Endometrial microvascular endothelial cells (primary cell): ENCODE measurements around the gene SPP1. TPM values are rescaled to one million over a fixed set of nuclear protein-coding genes. Genes with fewer than 3 reads are reported as not detected.
"Not testable (repeated sequence)": the region's sequence is repeated elsewhere in the genome, so short reads cannot be mapped to it uniquely, and the experiment has no call there.

Experiments
- in situ Hi-C: cut with HindIII; loops from 2 replicates; pipeline ENCODE4 v1.10.0; 2017; ENCODE audit warnings: low sequenced_read_pairs, low pct_unique_long_range_greater_than_20kb; ENCODE audit errors: inconsistent ontology term
- total RNA-seq: library from RNA; depleted of rRNA; stranded (reverse); fragments of >200 nt; gene quantifications from one replicate; pipeline ENCODE4 v1.2.3, GENCODE V29; 2015; ENCODE audit errors: inconsistent ontology term

SPP1 gene
- not detected for total RNA-seq

DNA sequence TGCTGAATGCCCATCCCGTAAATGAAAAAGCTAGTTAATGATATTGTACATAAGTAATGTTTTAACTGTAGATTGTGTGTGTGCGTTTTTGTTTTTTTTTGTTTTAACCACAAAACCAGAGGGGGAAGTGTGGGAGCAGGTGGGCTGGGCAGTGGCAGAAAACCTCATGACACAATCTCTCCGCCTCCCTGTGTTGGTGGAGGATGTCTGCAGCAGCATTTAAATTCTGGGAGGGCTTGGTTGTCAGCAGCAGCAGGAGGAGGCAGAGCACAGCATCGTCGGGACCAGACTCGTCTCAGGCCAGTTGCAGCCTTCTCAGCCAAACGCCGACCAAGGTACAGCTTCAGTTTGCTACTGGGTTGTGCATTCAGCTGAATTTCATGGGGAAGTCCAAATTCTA is at the start of gene SPP1:
Gene SPP1 (plus strand): TSS at position 249 of the 400 bp plus-strand sequence. CDS start 1,182 bp downstream, outside the sequence.
- in situ Hi-C loops: loop anchor here (25.0 kb wide), 1 partner anchor 113 kb away; no protein-coding TSS in a partner anchor

DNA sequence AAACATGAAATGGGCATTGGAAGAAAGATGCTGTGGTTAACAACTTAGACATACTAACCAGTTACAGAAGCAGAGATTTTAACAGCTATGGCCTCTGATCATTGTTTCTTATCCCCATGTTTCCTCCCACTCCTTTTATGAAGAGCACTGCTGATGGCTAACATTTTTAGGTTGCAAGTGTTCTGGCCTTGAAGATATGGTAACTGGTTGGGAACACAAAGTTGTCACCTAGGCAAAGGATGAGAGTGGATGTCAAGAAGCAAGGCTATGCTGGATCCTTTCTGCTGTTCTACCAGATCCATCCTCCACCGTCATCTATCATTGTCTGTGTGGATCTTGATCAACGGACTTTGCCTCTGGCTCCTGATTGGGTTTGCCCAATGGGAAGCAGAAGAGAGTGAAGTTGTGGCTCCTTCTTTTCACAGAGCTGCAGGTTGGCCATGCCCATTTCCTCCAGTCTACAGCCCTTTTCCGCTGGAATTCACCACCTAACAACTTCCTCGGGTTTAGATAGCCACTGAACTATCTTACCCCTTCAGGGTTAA is 48.9 kb upstream of the SPP1 start:
- in situ Hi-C loops: no loop called here

DNA sequence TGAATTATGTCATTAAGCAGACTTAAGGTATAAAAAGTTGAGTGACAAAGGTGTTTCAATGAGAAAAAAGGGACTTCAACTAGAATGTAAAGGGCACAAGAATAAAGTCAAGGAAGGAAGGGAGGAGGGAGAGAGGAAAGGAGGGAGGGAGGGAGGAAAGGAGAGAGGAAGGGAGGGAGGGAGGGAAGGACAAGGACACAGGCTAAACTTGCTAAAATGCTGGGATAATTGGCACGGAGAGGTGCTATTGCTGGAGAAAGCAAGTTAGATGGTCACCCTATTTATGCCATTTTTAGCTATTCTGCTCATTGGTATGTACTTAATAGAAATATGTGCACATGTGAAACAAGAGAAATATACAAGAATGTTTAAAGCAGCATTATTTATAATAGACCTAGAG is 44.9 kb upstream of the SPP1 start:
- in situ Hi-C loops: no loop called here

DNA sequence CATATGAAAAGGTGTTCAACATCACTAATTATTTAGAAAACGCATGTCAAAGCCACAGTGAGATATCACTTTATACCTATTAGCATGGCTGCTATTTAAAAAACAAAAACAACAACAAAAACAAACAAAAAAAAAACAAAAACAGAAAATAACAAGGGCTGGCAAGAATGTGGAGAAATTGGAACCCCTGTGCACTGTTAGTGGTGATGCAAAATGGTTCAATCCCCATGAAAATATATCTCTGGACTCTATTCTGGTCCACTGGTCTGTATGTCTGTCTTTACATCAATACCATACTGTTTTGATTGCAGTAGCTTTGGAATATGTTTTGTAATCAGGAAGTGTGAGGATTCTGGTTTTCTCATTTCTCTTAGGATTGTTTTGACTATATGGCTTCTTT is 43.6 kb upstream of the SPP1 start:
- in situ Hi-C loops: no loop called here

DNA sequence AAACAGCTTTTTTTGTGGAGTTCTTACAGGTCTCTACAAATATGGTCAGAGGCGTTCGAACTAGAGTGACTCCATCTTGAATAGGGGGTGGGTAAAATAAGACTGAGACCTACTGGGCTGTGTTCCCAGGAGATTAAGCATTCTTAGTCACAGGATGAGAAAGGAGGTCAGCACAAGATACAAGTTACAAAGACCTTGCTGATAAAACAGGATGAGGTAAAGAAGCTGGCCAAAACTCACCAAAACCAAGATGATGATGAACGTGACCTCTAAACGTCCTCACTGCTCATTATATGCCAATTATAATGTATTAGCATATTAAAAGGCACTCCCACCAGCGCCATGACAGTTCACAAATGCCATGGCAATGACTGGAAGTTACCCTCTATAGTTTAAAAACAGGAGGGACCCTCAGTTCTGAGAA is 42.8 kb upstream of the SPP1 start:
- in situ Hi-C loops: no loop called here

DNA sequence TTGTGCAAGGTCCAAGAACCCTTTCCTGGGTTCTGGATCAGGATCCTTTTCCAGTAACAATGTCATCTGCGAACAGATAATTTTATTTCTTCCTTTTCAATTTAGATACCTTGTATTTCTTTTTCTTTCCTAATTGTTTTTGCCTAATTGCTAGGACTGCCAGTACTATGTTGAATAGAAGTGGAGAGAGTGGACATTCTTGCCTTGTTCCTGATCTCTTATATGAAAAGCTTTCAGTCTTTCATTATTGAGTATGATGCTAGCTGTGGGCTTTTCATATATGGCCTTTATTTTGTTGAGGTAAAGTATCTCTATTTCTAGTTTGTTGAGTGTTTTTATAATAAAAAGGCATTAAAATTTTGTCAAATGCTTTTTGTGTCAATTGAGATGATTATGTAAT is 42.2 kb upstream of the SPP1 start:
- in situ Hi-C loops: no loop called here

DNA sequence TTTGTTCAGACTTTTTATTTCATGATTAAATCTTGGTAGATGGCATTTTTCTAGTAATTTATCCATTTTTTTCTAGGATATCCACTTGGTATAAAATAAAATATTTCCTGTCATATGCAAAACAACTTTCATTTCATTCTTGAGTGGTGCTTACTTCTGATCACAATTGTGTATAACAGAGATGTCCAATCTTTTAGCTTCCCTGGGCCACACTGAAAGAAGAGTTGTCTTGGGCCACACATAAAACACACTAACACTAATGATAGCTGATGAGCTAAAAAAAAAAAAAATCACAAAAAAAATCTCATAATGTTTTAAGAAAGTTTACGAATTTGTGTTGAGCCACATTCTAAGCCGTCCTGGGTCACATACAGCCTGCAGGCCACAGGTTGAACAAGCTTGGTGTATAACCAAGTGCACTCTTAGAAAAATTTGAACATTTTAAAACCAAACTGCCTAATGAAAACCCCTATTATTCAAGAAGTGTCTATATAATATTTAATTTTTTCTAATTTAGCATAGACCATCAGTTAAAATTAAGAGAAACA is 41.3 kb upstream of the SPP1 start:
- in situ Hi-C loops: no loop called here

DNA sequence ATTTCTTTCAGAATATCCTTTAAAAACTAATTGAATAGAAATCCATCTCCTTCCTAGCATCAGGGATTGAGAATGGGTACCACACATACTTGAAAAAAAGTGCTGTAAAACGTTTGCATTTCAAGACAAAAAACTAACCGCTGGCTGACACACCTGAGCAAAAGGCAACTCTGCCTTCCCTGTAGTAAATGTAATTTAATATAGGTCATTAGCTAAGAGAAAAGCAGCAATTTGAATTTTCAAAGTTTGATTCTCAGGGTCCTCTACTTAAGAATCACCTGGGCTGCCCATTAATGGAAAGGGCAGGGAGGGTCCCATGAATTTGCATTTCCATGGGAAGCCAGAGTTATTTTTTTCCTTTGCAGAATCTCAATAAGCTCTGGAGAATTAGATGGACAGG is 40.5 kb upstream of the SPP1 start:
- in situ Hi-C loops: no loop called here

DNA sequence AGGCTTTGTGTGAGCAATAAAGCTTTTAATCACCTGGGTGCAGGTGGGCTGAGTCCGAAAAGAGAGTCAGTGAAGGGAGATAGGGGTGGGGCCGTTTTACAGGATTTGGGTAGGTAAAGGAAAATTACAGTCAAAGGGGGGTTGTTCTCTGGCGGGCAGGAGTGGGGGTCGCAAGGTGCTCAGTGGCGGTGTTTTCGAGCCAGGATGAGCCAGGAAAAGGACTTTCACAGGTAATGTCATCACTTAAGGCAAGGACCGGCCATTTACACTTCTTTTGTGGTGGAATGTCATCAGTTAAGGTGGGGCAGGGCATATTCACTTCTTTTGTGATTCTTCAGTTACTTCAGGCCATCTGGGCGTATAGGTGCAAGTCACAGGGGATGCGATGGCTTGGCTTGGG is 39.6 kb upstream of the SPP1 start:
- in situ Hi-C loops: not testable (repeated sequence)

DNA sequence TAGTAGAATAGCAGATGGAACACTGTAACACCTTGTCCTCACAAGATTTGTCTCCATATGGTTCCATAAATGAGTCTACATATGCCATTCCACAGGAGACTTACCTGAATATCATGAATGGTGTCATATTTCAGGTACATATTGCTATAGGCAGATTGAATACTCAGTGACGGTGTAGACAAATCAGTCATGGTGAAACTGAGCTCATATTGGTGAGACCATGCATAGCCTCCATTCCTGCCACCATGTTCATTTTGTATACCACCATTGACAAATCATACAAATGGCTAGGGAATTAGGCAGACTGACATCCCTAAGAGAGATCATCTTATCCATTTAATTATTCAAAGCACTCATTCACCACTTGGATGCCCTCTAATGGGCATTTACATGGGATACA is 38.0 kb upstream of the SPP1 start:
- in situ Hi-C loops: no loop called here

DNA sequence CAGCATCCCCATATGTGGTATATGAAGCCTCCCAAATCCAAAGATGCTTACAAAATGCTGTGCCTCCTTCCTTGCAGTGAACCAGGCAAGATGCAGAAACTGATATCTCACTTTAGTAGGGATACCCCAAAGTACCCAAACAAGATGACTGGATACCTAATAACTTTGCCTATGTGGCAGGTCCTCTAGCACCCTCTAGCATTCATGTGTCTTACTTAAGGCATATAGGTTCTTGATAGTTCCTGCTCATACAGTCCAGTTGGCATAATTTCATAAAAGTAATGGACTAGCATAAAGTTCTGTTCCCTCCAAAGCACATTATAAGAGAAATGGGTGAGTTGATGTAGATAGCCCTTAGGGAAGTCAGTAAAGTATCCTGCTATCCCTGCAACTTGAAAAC is 36.8 kb upstream of the SPP1 start:
- in situ Hi-C loops: no loop called here

DNA sequence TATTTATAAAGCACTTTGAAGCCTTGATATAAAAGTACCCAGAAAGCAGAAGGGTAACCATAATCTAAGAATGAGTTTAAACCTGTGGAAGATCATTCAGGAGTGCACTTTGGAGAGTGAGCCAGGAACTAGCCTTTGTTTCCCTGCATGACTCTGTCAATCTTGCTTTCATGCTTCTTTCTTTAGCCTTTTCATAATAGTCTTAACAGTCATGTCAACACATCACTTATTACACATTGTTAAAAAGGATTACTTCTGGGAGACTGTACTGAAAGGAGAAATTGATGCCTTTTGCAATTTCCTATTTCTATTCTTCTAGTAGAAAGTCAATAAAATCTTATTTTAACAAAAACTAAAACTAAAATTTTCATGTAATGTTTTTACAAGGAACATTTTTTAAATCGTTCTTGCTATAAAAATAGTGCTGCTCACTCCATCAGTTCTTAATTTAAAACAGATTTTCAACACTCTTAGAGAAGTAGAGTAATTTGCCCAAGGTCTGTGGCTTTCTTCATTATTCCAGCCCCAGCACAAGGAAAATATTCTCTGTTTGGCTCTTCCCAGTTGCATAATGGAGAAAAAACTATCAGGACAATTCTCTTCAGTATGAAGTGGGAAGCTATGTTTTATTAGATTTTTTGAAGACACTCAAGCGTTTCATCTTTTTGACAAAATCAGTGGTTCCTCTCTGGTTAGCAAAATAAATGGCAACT is 35.4 kb upstream of the SPP1 start:
- in situ Hi-C loops: no loop called here

DNA sequence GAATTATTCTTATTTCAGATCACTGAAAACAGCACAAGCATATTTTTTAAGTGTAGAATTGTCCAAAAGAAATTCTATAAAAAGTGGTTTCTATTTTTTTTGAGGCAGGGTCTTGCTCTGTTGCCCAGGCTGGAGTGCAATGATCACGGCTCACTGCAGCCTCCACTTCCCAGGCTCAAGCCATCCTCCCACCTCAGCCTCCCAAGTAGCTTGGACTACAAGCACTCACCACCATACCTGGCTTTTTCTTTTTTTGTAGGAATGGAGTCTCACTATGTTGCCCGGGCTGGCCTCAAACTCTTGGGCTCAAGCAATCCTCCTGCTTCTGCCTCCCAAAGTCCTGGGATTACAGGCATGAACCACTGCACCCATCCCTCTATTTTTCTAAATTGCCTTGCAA is 34.7 kb upstream of the SPP1 start:
- in situ Hi-C loops: not testable (repeated sequence)

DNA sequence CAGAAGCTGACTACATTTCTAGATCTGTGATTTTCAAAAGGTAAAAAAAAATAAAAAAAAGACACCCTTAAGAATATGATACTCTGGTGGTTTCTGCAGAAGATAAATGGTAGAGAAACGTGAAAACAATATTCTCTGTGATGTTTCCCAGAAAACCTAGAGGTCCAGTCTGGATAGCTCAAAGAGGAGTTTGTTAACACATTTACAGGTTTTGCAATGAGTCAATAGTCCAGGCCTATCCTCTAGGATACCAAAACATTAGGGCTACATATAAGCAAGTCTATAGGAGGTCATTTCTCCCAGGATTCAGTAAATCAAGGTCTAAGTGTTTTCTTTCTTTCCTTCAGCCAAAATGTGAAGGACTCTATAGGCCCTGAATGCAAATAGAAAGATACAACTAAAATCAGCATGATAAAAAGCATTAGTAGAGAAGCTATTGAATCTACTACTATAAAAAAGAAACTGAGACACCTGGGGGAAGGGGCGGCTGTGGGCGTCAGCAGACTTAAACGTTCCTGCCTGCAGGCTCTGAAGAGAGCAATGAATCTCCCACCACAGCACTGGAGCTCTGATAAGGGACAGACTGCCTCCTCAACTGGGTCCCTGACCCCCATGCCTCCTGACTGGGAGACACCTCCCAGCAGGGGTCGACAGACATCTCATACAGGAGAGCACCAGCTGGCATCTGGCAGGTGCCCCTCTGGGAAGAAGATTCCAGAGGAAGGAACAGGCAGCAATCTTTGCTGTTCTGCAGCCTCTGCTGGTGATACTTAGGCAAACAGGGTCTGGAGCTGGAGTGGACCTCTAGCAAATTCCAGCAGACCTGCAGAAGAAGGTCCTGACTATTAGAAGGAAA is 33.7 kb upstream of the SPP1 start:
- in situ Hi-C loops: no loop called here

DNA sequence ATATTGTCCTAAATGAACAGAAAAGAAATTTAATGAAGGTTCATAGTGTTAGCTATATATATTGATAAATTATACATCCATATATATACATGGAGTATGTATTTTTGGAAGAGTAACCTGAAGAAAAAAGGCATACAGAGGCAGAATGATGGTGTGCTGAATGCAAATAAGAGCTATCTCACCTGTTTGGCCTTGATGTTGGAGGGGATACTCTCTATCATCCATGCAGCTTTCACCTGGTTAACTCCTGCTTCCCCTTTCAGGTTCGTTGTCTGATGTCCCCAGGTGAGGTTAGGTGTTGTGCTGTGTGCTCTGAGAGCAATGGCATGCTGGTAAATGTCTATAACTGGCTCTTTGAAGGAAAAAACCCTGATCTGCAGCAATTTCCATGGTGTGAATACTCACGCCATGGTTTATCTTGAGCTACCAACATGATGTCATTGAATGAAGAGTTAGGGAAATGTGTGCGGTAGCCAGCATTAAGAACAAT is 31.8 kb upstream of the SPP1 start:
- in situ Hi-C loops: no loop called here

DNA sequence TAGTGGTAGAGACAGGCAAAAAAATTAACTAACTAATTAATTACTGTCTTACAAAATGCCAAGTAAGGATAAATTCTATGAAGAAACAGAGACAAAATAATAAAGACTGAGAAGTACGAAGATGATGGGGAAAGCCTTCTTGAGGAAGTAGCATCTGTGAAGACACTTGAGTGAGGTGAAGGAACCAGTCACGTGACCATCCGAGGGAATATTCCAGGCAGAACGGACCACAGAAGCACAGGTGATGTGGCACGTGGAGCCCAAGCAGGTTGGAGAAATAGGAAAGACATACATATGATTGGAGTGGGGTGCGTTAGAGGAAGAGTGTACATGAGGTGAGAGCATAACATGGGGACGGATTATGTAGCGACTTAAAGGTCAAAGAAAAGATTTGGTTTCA is 30.5 kb upstream of the SPP1 start:
- in situ Hi-C loops: no loop called here

DNA sequence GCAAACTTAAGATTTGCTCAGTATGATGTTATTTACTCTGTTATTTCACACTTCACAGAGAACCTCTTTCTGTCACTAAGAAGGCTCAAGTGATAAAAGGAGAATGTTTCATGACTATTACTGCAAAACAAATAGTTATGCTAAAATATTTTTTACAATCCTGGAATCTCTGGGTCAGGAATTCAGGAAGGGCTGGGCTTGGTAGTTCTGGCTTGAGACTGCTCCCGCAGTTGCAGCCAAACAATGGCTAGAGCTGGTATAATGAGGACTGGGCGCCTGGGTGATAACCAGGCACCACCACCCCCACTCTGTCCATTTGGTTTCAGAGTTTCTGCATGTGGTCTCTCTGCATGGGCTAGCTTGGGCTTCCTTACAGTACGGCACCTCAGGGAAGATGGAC is 28.7 kb upstream of the SPP1 start:
- in situ Hi-C loops: no loop called here

DNA sequence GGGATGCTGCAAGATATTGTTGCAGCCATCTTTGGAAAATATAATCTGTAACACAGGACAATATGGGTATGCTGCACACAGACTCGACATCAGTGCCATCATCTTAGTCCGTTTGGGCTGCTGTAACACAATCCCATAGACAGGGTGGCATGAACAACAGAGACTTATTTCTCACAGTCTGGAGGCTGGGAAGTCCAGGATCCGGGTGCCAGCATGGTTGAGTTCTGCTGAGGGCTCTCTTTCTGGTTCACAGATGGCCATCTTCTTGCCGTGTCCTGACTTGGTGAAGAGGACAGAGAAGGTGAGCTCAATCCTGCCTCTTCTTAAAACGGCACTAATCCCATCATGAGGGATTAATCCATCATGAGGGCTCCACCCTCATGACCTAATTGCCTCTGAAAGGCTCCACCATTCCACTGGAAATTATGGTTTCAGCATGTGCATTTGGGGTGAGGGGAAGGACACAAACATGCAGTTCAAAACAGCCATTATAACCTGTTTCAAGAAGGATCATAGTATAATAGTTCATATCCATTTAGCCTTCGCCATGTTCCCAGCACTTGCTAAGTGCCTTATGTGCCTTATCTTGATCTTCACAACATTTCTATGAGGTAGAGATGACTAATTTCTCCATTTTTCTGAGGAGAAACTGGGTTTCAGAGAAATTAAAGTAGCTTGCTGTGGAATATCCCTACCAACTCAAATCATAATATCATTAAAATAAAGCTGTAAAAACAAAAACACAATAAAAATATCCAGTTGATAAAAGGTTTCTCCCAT is 27.9 kb upstream of the SPP1 start:
- in situ Hi-C loops: no loop called here

DNA sequence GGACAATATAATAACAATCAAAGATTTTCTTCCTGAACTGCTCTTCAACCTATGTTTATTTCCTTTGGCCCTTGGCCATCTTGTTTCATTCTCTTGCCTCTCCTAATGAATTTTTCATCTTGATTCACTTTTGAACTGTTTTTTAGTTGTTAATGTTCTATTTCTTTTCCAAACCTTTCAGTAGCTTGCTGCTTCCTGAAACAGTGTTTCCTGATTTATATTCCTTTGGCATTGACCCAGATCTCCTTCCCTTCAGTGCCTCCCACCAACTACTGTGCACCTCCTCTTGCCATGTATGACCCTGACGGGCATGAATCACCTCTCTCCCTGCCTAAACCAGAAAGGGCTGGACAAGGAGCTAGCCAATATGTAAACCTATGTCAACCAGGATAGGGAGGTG is 25.6 kb upstream of the SPP1 start:
- in situ Hi-C loops: no loop called here
